ENCODE results near the gene SEC23A.
"Not testable (repeated sequence)": the region's sequence is repeated elsewhere in the genome, so short reads cannot be mapped to it uniquely, and the experiment has no call there.

GRCh38 chr14:39143226-39143625 is 40.2 kb upstream of the SEC23A start:
- TF ChIP-seq POLR2AphosphoS5, POLR2A, POU2F2, TAF1 (IDR thresholded peaks at IDR 0.05; ENCODE audit: low read depth, low read length): not testable (repeated sequence)

All from GM12891 (cell line).